A673 (cell line): ENCODE measurements around the gene EPB41L4A.

Experiments
- CTCF ChIP-seq: fragments of 300-800, 200-600 bp; sonication (generic); conservative IDR thresholded peaks from 2 replicates; pipeline ENCODE4 v1.5.1; 2017; ENCODE audit warnings: low read depth, mild to moderate bottlenecking, antibody characterized with exemption, low read length, moderate library complexity, mixed read lengths
- EZH2 ChIP-seq: fragments of 200-600 bp; sonication (generic); IDR thresholded peaks from 2 replicates; pipeline ENCODE4 v1.6.1; 2017; ENCODE audit warnings: borderline replicate concordance, low read depth, mild to moderate bottlenecking, mixed read lengths, antibody characterized with exemption, low read length; ENCODE audit not compliant: poor library complexity, severe bottlenecking

DNA sequence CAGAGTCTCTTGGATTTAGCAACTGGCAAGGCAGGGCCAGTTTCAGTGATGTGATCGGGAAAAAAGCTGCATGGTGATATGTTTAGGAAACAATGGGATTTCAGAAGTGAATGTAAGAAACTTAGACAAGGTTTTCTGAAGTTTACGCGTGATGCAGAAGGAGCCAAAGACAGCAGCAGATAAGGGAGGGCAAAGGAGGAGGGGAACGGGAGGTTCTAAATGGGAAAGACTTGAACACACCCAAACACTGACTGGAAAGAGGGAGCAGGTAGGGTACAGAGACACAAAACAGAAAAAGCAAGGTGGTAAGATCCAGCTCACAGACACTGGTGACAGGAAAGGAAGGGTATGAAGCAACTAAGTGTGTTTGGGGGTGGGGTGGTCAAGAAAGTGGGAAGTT is 115.4 kb downstream of the EPB41L4A start:
- TF ChIP-seq CTCF (no peak), EZH2 (no peak)
